CD14-positive monocyte (primary cell): ENCODE results near the gene LMX1B. TPM values are rescaled to one million over a fixed set of nuclear protein-coding genes. Genes with fewer than 3 reads are reported as not detected.

Experiments used
- DNase-seq, 3 donors: peaks; one replicate each; pipeline ENCODE4 v3.0.0-alpha.2; 2011 to 2022
- H2AFZ ChIP-seq: 2 replicates; pipeline ENCODE4 v1.6.0; 2012; ENCODE audit warnings: mild to moderate bottlenecking, low read depth, low read length, inconsistent platforms; ENCODE audit not compliant: insufficient read depth, poor library complexity, severe bottlenecking
- H3K27ac ChIP-seq, 2 donors: 1 replicate in 1 of 2; 2 replicates in 1 of 2; pipeline ENCODE4 v1.5.1; 2012 to 2013; ENCODE audit warnings: low read length in 2 of 2, control low read depth in 1 of 2, inconsistent platforms in 1 of 2, low read depth in 1 of 2, mild to moderate bottlenecking in 1 of 2
- H3K27me3 ChIP-seq, 2 donors: one replicate each; pipeline versions ENCODE4 v1.6.0 to v1.6.1; 2011 to 2013; ENCODE audit warnings: low read length in 2 of 2; ENCODE audit not compliant: control insufficient read depth in 2 of 2, insufficient read depth in 2 of 2
- H3K36me3 ChIP-seq, 2 donors: replicated peaks in 1 of 2; 1 replicate in 1 of 2; 2 replicates in 1 of 2; pipeline versions ENCODE4 v1.5.1 to v1.6.1; 2012 to 2013; ENCODE audit warnings: low read length in 2 of 2, control low read depth in 1 of 2, inconsistent platforms in 1 of 2, mild to moderate bottlenecking in 1 of 2; ENCODE audit not compliant: insufficient read depth in 2 of 2, control insufficient read depth in 1 of 2
- H3K4me1 ChIP-seq, 2 donors: 1 replicate in 1 of 2; 2 replicates in 1 of 2; pipeline versions ENCODE4 v1.5.1 to v1.6.1; 2012 to 2013; ENCODE audit warnings: low read length in 2 of 2, control low read depth in 1 of 2, inconsistent platforms in 1 of 2, mild to moderate bottlenecking in 1 of 2, moderate library complexity in 1 of 2; ENCODE audit not compliant: insufficient read depth in 2 of 2, control insufficient read depth in 1 of 2
- H3K4me2 ChIP-seq: replicated peaks from 2 replicates; pipeline ENCODE3; 2012; ENCODE audit warnings: low read length, moderate library complexity, mild to moderate bottlenecking; ENCODE audit not compliant: poor library complexity, severe bottlenecking; ENCODE audit errors: extremely low read depth
- H3K4me3 ChIP-seq, 3 experiments: fragments of 200-600 bp in 1 of 3; sonication (generic) in 1 of 3; replicated peaks in 1 of 3; 1 replicate in 2 of 3; 2 replicates in 1 of 3; pipeline ENCODE4 v1.5.1; 2011 to 2013; ENCODE audit warnings: low read length in 3 of 3, mild to moderate bottlenecking in 3 of 3, control low read depth in 2 of 3, low read depth in 2 of 3, inconsistent platforms in 1 of 3, moderate library complexity in 1 of 3
- H3K79me2 ChIP-seq: 2 replicates; pipeline ENCODE4 v1.6.0; 2012; ENCODE audit warnings: mild to moderate bottlenecking, control low read depth, inconsistent platforms, low read length, moderate library complexity; ENCODE audit not compliant: insufficient read depth
- H3K9ac ChIP-seq: 2 replicates; pipeline ENCODE4 v1.6.0; 2017; ENCODE audit warnings: low read length, mild to moderate bottlenecking; ENCODE audit not compliant: insufficient read depth, poor library complexity, severe bottlenecking
- H3K9me3 ChIP-seq, 2 donors: replicated peaks in 1 of 2; 1 replicate in 1 of 2; 2 replicates in 1 of 2; pipeline versions ENCODE4 v1.5.1 to v1.6.1; 2012 to 2013; ENCODE audit warnings: low read length in 2 of 2, control low read depth in 1 of 2; ENCODE audit not compliant: control insufficient read depth in 1 of 2, insufficient read depth in 1 of 2
- H4K20me1 ChIP-seq: 2 replicates; pipeline ENCODE4 v1.6.0; 2012; ENCODE audit warnings: mild to moderate bottlenecking, low read length, control low read depth, moderate library complexity; ENCODE audit not compliant: insufficient read depth
- H3K27ac Mint-ChIP-seq, 7 donors: one replicate each; pipeline ENCODE4 v1.8.0; 2020; ENCODE audit warnings: mild to moderate bottlenecking in 7 of 7, mixed read lengths in 7 of 7, moderate library complexity in 6 of 7, inconsistent platforms in 2 of 7
- H3K27me3 Mint-ChIP-seq, 3 donors: one replicate each; pipeline ENCODE4 v1.8.0; 2021 to 2022; ENCODE audit warnings: low read depth in 3 of 3, mild to moderate bottlenecking in 3 of 3, mixed read lengths in 3 of 3, moderate library complexity in 3 of 3, inconsistent platforms in 1 of 3
- H3K36me3 Mint-ChIP-seq, 2 donors: one replicate each; pipeline ENCODE4 v1.8.0; 2020; ENCODE audit warnings: mixed read lengths in 2 of 2, inconsistent platforms in 1 of 2, mild to moderate bottlenecking in 1 of 2
- H3K4me1 Mint-ChIP-seq: one replicate; pipeline ENCODE4 v1.8.0; 2020; ENCODE audit warnings: mild to moderate bottlenecking, mixed read lengths
- H3K4me3 Mint-ChIP-seq, 2 donors: one replicate each; pipeline ENCODE4 v1.8.0; 2020; ENCODE audit warnings: mild to moderate bottlenecking in 2 of 2, mixed read lengths in 2 of 2, moderate library complexity in 1 of 2
- H3K9me3 Mint-ChIP-seq, 7 donors: one replicate each; pipeline ENCODE4 v1.8.0; 2020 to 2022; ENCODE audit warnings: mixed read lengths in 7 of 7, mild to moderate bottlenecking in 6 of 7, moderate library complexity in 6 of 7, inconsistent platforms in 2 of 7
- WGBS: methylation state at CpG from one replicate; pipeline ENCODE4 v1.1.5; 2013; ENCODE audit warnings: missing lambda C conversion rate; ENCODE audit not compliant: insufficient coverage; 5-methylcytosine and 5-hydroxymethylcytosine counted together
- intact Hi-C, 2 donors: fragments of 100-400 bp; cut with micrococcal nuclease; formaldehyde crosslinking; loops; one replicate each; pipeline versions ENCODE4 v1.15.0 to v1.15.1; 2023
- polyA plus RNA-seq, 3 donors: library from polyadenylated mRNA; depleted of rRNA in 1 of 3; unstranded in 2 of 3; stranded (reverse) in 1 of 3; fragments of 300-500 nt in 2 of 3; fragments of >200 nt in 1 of 3; fragmentation: Illumina TruSeq in 2 of 3; gene quantifications; 1 replicate in 2 of 3; 2 replicates in 1 of 3; pipeline ENCODE4 v1.2.3, GENCODE V29; 2012 to 2021
- TF ChIP-seq, protein P1 (sequence below): fragments of 200-600 bp; IDR thresholded peaks from one replicate; pipeline ENCODE4 v1.8.0; 2022; ENCODE audit warnings: antibody characterized with exemption, mild to moderate bottlenecking

LMX1B gene
- polyA plus RNA-seq, 3 donors: not detected

DNA sequence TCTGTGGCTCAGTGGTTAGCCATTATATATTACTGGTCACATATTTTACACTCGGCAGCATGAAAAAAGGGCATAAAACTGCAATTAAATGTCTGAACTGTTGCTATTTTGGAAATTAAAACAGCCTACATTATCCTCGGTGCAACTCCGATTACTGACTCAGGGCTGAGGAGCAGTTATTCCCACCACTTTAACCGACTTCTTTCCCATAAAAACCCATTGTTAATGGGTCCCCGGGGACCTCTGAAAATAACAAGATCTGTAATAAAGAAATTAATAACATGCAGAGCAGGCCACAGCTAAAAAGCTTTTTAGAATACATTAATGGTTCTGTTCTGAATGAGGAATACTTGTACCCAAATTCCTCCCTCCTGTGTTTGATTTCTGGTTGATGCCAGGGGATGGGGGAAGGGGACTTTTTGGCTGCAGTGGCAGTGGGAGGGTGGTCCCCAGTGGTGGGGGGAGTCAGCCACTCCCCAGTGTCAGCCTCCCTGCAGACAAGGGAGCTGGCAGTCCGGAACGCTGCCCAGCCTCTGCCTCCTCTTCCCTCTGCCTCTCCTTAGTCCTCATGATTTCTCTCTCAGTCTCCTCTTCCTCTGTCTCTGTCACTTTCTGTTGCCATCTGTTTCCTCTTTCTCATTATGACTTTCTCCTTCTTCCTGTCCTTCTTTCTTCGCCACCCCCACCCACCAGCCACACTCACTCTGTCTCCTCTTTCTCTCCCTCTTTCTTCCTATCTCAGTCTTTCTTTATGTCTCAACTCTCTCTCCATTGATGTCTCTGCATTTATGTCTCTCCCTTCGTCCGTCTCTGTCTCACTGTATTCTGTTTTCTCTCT is 132.1 kb downstream of the LMX1B start:
- intact Hi-C loops: no loop called here
- Histone ChIP-seq H2AFZ (peak overlapping the region; percentile 68), H3K79me2 (no peaks in the 10 kb centered on the region), H3K27ac (no peak overlapping the region), H3K4me1 (peaks cover 18 to 30% of the 10 kb centered on the region in 2 donors), H3K9ac (peak overlapping the region; percentile 33), H3K27me3 (no peaks in the 10 kb centered on the region), H4K20me1 (no peaks in the 10 kb centered on the region), H3K9me3 (no peaks in the 10 kb centered on the region), H3K4me2 (peak overlapping the region; percentile 55), H3K36me3 (no peaks in the 10 kb centered on the region), H3K4me3 (peak overlapping the region in 1 of 3 experiments; percentile 12)
- H3K27me3 Mint-ChIP-seq: peaks cover 0 to 10% (median 3%) of the 10 kb centered on the region in 3 donors
- peak in 1 of 3 donors; percentile 20 for DNase-seq
- WGBS: 0% methylated on average over 3 of the region's 10 CpGs
- H3K4me3 Mint-ChIP-seq: peak overlapping the region; percentile 52 to 77
- peaks cover 0 to 3% (median 0%) of the 10 kb centered on the region in 7 donors for H3K9me3 Mint-ChIP-seq
- no peaks in the 10 kb centered on the region for H3K36me3 Mint-ChIP-seq
- peaks cover 45% of the 10 kb centered on the region for H3K4me1 Mint-ChIP-seq
- TF ChIP-seq, protein P1, sequence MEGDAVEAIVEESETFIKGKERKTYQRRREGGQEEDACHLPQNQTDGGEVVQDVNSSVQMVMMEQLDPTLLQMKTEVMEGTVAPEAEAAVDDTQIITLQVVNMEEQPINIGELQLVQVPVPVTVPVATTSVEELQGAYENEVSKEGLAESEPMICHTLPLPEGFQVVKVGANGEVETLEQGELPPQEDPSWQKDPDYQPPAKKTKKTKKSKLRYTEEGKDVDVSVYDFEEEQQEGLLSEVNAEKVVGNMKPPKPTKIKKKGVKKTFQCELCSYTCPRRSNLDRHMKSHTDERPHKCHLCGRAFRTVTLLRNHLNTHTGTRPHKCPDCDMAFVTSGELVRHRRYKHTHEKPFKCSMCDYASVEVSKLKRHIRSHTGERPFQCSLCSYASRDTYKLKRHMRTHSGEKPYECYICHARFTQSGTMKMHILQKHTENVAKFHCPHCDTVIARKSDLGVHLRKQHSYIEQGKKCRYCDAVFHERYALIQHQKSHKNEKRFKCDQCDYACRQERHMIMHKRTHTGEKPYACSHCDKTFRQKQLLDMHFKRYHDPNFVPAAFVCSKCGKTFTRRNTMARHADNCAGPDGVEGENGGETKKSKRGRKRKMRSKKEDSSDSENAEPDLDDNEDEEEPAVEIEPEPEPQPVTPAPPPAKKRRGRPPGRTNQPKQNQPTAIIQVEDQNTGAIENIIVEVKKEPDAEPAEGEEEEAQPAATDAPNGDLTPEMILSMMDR: no peak
- peak overlapping the region in 5 of 7 donors; percentile 9 to 79 (median 64) for H3K27ac Mint-ChIP-seq

Other genes starting within 250 kb of the LMX1B start
- gene ZBTB43, start 191.1 kb downstream of the LMX1B start, polyA plus RNA-seq: 10 to 100 TPM in 1 of 3 donors, 1 to 10 TPM in 2; 6.1 to 15.9 (median 6.8) TPM
- gene ZBTB34, start 246.7 kb downstream of the LMX1B start, polyA plus RNA-seq: 10 to 100 TPM in 1 of 3 donors, 1 to 10 TPM in 2; 3.2 to 15.3 (median 3.6) TPM